ENCODE data around the gene LRP8.

LRP8 gene

GRCh38 chr1:53359934-53360276 is 32.0 kb upstream of the LRP8 start:
- no peak for DNase-seq (ENCODE audit: low read depth in 2 of 2)

DNA sequence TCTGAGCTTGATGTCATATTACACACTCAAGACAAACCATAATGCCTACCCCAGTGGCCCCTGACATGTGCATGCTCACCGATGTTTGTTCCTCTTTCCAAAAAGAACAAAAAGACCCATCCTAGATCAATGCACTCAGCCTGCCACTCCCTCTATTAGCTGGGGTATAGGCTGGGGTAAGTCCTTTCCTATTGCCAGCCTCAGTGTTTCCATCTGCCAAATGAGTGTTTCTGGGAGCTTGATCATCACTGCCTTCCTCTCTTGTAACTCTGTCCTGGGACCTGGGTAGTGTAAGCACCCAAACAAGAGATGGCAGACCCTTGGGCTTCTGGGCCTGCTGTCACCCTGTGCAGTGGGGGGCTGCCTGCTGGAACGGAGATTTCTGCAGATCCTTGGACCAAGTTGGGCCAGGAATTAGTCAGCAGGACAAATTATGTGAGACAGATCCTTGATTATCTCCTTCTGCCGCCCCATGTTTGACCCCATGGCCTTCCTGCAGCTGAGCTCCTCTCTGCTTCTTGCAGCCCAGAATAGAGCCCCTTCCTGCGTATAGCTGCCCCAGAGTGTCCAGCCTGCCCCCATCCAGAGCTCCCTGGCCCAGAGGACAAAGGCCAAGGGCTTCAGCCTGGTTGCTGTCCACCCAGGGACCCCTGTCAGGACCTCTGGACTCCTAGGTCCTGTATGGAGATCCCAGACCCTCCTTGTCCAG is 31.5 kb upstream of the LRP8 start:
- no peak for DNase-seq (ENCODE audit: low read depth in 2 of 2)

DNA sequence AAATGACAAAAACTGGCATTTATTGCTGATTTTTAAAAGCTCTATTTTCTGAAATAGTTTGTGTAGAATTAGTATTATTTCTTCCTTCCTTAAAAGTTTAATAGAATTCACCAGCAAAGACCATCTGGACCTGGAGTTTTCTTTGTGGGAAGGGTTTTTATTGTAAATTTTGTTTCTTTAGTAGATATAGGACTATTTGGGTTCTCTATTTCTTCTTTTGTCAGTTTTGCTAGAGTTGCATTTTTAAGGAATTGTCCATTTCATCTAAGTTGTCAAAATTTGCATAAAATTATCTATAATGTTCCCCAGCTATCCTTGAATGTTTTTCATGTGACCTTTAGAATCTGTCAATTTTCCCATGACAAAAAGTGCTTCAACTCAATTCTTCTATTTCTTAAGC is 28.8 kb upstream of the LRP8 start:
- no peak for DNase-seq (ENCODE audit: low read depth in 2 of 2)

DNA sequence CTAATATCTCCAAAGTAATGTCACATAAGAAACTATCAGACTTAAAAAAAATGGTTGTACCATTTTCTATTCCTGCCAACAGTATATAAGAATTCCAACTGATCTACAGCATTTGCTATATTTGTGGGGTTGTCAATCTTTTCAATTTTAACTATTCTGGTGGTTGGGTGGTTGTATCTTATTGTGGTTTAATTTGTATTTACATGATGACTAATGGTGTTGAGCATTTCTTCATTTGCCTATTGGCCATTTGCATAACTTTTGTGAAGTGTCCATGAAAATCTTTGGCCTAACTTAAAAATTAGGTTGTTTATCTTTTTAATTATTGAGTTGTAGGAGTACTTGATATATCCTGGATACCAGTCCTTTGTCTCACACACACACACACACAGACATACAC is 26.2 kb upstream of the LRP8 start:
- DNase-seq (ENCODE audit: low read depth in 2 of 2), result no peak

- no peak for DNase-seq (ENCODE audit: low read depth in 2 of 2)
Measured at GRCh38 chr1:53352561-53352960, 24.7 kb upstream of the LRP8 start.

DNA sequence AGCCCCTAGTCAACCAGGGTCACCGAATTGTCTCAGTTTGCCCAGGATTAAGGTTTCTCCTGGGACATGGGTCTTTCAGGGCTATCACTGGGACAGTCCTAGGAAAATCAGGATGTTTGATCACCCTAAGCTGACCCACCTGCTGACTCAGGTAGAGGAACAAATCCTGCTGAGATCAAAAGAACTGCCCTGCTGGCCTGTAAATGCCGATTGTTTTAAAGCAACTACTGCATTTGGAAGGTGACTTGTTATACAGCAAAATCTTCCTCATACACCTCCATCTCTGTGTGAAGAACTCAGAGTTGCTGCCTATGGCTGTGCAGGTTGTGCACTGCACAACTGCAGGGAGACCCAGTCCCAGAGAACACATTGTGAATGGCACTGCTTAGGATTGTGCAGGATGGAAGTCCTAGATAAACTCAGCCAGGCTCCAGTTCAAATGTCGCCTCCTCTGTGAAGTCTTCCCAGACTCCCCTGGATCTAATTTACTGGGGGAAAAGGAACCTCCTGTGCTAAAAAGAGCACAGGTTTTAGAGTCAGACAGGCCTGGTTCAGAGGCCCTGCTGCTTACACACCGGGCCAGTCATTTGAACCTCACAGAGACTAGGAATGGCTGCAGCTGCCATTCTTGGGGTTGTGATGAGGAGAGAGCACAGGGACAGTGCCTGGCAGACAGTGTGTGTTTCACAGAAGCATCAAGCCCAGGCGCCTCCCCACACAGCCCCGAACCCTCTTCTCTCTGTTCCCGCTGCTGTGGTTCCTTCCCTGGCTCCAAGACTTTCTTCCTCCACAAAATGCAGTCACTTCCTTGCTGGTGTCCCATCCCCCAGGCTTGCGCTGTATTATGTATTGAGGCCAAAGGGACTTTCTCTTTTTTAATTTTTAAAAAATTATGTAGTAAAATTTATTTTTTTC is 23.2 kb upstream of the LRP8 start:
- no peak for DNase-seq (ENCODE audit: low read depth in 2 of 2)

- no peak for DNase-seq (ENCODE audit: low read depth in 2 of 2)
Measured at GRCh38 chr1:53349968-53350852, 22.3 kb upstream of the LRP8 start.

GRCh38 chr1:53349369-53349835 is 21.5 kb upstream of the LRP8 start:
- DNase-seq (ENCODE audit: low read depth in 2 of 2), result no peak

GRCh38 chr1:53348486-53349368 is 20.9 kb upstream of the LRP8 start:
- DNase-seq (ENCODE audit: low read depth in 2 of 2), result no peak

DNA sequence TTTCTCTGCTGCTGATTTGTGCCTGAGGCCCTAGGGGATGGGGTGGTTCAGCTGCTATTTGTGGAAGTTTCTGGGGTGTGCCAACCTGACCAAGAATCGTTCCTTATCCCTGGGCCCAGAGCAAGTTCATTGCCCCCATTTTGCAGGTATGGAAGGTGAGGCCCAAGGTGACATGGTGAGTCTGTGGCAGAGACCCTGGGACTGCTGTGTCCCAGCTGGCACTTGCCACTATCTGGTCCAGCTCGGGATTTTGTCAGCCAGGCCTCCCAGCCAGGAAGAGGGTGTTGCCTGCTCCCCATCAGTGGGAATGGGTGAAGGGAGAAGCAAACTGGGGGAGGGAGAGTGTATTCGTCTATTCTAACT is 18.9 kb upstream of the LRP8 start:
- no peak for DNase-seq (ENCODE audit: low read depth in 2 of 2)

- DNase-seq (ENCODE audit: low read depth in 2 of 2), result no peak
Measured at GRCh38 chr1:53345996-53346813, 18.3 kb upstream of the LRP8 start.

DNA sequence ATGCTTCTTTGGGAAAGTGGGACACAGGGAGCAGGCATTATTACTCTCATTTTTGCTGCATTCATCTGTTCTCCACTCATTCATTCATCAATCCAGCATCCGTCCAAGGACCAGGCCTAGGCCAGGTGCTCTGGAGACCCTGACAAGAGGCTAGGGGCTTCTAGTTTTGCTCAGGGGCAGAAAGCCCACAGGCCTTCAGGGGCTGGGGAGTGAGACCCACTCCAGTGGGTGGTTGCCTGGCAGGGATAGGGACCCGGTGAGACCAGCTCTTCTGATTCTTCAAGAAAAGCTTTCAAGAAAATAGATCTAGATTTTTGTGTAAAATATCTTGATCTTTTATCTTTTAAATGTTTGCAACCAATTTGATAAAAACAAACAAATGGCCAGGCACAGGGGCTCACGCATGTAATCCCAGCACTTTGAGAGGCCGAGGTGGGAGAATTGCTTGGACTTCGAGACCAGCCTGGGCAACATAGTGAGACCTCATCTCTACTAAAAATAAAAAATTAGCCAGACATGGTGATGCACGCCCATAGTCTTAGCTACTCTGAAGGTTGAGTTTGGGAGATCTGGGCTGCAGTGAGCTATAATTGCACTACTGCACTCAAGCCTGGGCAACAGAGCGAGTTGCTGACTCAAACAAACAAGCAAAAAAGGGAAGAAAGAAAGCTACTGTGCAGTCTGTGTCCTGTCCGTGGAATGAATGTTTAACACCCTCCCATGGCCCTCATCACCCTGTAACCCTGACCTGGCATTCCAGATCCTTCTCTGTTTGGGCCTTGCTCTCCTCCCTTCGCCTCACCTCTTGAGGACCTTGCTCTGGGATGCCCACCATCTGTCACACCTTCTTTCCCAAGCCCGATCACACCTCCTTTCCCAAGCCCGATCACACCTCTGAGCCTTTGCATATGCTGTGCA is 17.3 kb upstream of the LRP8 start:
- DNase-seq (ENCODE audit: low read depth in 2 of 2), result no peak

GRCh38 chr1:53343831-53344668 is 16.2 kb upstream of the LRP8 start:
- no peak for DNase-seq (ENCODE audit: low read depth in 2 of 2)

GRCh38 chr1:53342735-53343470 is 15.0 kb upstream of the LRP8 start:
- no peak for DNase-seq (ENCODE audit: low read depth in 2 of 2)

GRCh38 chr1:53341961-53342707 is 14.3 kb upstream of the LRP8 start:
- no peak for DNase-seq (ENCODE audit: low read depth in 2 of 2)

DNA sequence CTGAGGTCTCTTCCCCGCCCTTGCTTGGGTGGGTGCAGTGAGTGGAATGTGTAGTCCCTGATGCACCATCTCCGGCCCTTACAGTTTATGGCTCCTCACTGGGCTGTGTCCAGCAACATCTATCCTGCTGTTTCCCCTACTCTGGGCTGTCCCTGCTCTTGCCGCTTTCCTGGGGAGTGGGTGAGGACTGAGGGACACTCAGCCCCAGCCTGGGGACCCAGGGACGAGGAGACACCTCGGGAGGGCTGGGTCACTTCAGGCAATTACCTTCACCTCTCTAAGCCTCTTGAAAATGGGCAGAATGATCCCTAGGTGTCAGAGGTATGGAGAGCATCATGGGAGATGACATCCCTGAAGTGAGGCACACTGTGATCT is 13.6 kb upstream of the LRP8 start:
- no peak for DNase-seq (ENCODE audit: low read depth in 2 of 2)

Measured in stimulated activated CD8-positive, alpha-beta memory T cell treated with anti-CD3 and anti-CD28 coated beads, Interleukin-2, amount 100 ng/mL, for 1 hour (primary cell).